A549 (cell line): ENCODE data around the gene ZCCHC9. TPM values are rescaled to one million over a fixed set of nuclear protein-coding genes. Genes with fewer than 3 reads are reported as not detected.

Experiments used
- ATAC-seq, 2 experiments: fragments of 200-7000 bp in 1 of 2; fragments of >200 bp in 1 of 2; cut with Nextera tagmentation in 1 of 2; cut with Tn5 transposase in 1 of 2; 3 replicates each; pipeline versions ENCODE4 v1.8.0 to v1.9.1; 2018 to 2020; ENCODE audit warnings: mild to moderate bottlenecking in 1 of 2, moderate library complexity in 1 of 2
- CTCF ChIA-PET: fragments of 300-600 bp; sonication (Branson Sonifier 250); formaldehyde crosslinking; extraction: SDS; loops from one replicate; lab custom pipeline; 2021; ENCODE audit warnings: antibody characterized with exemption, inconsistent platforms; lab: Yijun Ruan, JAX
- POLR2A ChIA-PET: fragments of 350-600 bp; formaldehyde crosslinking; extraction: SDS; loops from one replicate; lab custom pipeline; 2021; ENCODE audit warnings: antibody characterized with exemption, inconsistent platforms; lab: Yijun Ruan, JAX
- DNase-seq, 2 experiments: peaks; one replicate each; pipeline versions ENCODE4 v3.0.0 to v3.0.0-alpha.2; 2011 to 2016; ENCODE audit warnings: low read depth in 1 of 2, low spot score in 1 of 2
- FAIRE-seq: peaks from 2 replicates; lab custom pipeline; 2011; peaks lifted over from hg19 to GRCh38; lab: Jason Lieb, UNC
- H3K27ac ChIP-seq, 2 experiments: fragments of >200 bp; sonication (Bioruptor Twin); formaldehyde crosslinking; 3 replicates each; pipeline ENCODE4 v1.5.1; 2016 to 2017
- H3K4me1 ChIP-seq: fragments of >200 bp; sonication (Bioruptor Twin); formaldehyde crosslinking; 3 replicates; pipeline ENCODE4 v1.6.1; 2016
- H3K4me2 ChIP-seq: fragments of >200 bp; sonication (Bioruptor Twin); formaldehyde crosslinking; 3 replicates; pipeline ENCODE4 v1.6.1; 2016
- H3K4me3 ChIP-seq: fragments of >200 bp; sonication (Bioruptor Twin); formaldehyde crosslinking; 3 replicates; pipeline ENCODE4 v1.5.1; 2016
- H3K9me3 ChIP-seq: fragments of >200 bp; sonication (Bioruptor Twin); formaldehyde crosslinking; 3 replicates; pipeline ENCODE4 v1.6.1; 2016
- ATOH8 ChIP-seq: fragments of 250-450 bp; sonication (Bioruptor Pico); IDR thresholded peaks from 2 replicates; pipeline ENCODE4 v1.5.0; 2020; ENCODE audit warnings: low read depth, mild to moderate bottlenecking, moderate library complexity
- BCL3 ChIP-seq: fragments of >200 bp; sonication (Bioruptor Twin); formaldehyde crosslinking; IDR thresholded peaks from 3 replicates; pipeline ENCODE4 v1.6.1; 2016
- BHLHE40 ChIP-seq: IDR thresholded peaks from 2 replicates; pipeline ENCODE4 v1.6.1; 2012; ENCODE audit warnings: low read depth, low read length, inconsistent platforms
- CBX2 ChIP-seq: fragments of 200-600 bp; sonication (generic); IDR thresholded peaks from 2 replicates; pipeline ENCODE4 v1.6.1; 2016; ENCODE audit warnings: low read depth, mild to moderate bottlenecking, borderline replicate concordance
- CTCF ChIP-seq: fragments of >200 bp; sonication (Bioruptor Twin); formaldehyde crosslinking; IDR thresholded peaks from 3 replicates; pipeline ENCODE4 v1.5.1; 2016
- E2F6 ChIP-seq: IDR thresholded peaks from 2 replicates; pipeline ENCODE4 v1.6.1; 2012; ENCODE audit warnings: low read depth, borderline replicate concordance
- ELK1 ChIP-seq: fragments of 150-350 bp; IDR thresholded peaks from 2 replicates; pipeline ENCODE4 v1.6.1; 2014; ENCODE audit warnings: low read depth, mild to moderate bottlenecking, low read length
- EP300 ChIP-seq, 2 experiments: fragments of >200 bp; sonication (Bioruptor Twin); formaldehyde crosslinking; IDR thresholded peaks; 2 replicates in 1 of 2; 3 replicates in 1 of 2; pipeline ENCODE4 v1.6.1; 2016 to 2017
- FOXS1 ChIP-seq: fragments of 250-450 bp; sonication (Bioruptor Pico); IDR thresholded peaks from 2 replicates; pipeline ENCODE4 v1.5.0; 2020; ENCODE audit warnings: mild to moderate bottlenecking, moderate library complexity
- HDAC2 ChIP-seq: fragments of 200-600 bp; sonication (generic); IDR thresholded peaks from 2 replicates; pipeline ENCODE4 v1.6.1; 2016
- HES2 ChIP-seq: fragments of >200 bp; sonication (Bioruptor Twin); formaldehyde crosslinking; IDR thresholded peaks from 2 replicates; pipeline ENCODE4 v1.6.1; 2016
- HOXB5 ChIP-seq: fragments of 250-450 bp; sonication (Bioruptor Pico); IDR thresholded peaks from 2 replicates; pipeline ENCODE4 v1.5.0; 2020; ENCODE audit warnings: mild to moderate bottlenecking, moderate library complexity
- JUN ChIP-seq, 2 experiments: fragments of >200 bp; sonication (Bioruptor Twin); formaldehyde crosslinking; IDR thresholded peaks; 2 replicates in 1 of 2; 3 replicates in 1 of 2; pipeline ENCODE4 v1.6.1; 2016 to 2017
- JUNB ChIP-seq: fragments of >200 bp; sonication (Bioruptor Twin); formaldehyde crosslinking; IDR thresholded peaks from 2 replicates; pipeline ENCODE4 v1.6.1; 2016
- KDM5A ChIP-seq: fragments of 200-600 bp; sonication (generic); IDR thresholded peaks from 2 replicates; pipeline ENCODE4 v1.6.1; 2016; ENCODE audit warnings: antibody characterized with exemption, mild to moderate bottlenecking
- MAX ChIP-seq: IDR thresholded peaks from 2 replicates; pipeline ENCODE4 v1.6.1; 2012
- MAZ ChIP-seq: fragments of 150-350 bp; IDR thresholded peaks from 2 replicates; pipeline ENCODE4 v1.6.1; 2014; ENCODE audit warnings: antibody characterized with exemption, low read depth, low read length, borderline replicate concordance
- MYC ChIP-seq: IDR thresholded peaks from 2 replicates; pipeline ENCODE4 v1.6.1; 2012; ENCODE audit warnings: mild to moderate bottlenecking, inconsistent platforms, low read length, improper control_type of control experiment, borderline replicate concordance
- POLR2A ChIP-seq: IDR thresholded peaks from 2 replicates; pipeline ENCODE4 v1.6.1; 2012; ENCODE audit warnings: mild to moderate bottlenecking, low read length
- POLR2AphosphoS2 ChIP-seq: conservative IDR thresholded peaks from 2 replicates; pipeline ENCODE4 v1.6.1; 2012; ENCODE audit warnings: low read length, improper control_type of control experiment, inconsistent platforms
- RAD21 ChIP-seq, 2 experiments: fragments of >200 bp in 1 of 2; sonication (Bioruptor Twin) in 1 of 2; formaldehyde crosslinking in 1 of 2; IDR thresholded peaks in 1 of 2; conservative IDR thresholded peaks in 1 of 2; 2 replicates in 1 of 2; 3 replicates in 1 of 2; pipeline ENCODE4 v1.6.1; 2012 to 2018; ENCODE audit warnings: inconsistent platforms in 1 of 2
- RCOR1 ChIP-seq: fragments of 150-350 bp; IDR thresholded peaks from 2 replicates; pipeline ENCODE4 v1.6.1; 2014; ENCODE audit warnings: antibody characterized with exemption, low read length, low read depth
- SMC3 ChIP-seq: fragments of >200 bp; sonication (Bioruptor Twin); formaldehyde crosslinking; IDR thresholded peaks from 3 replicates; pipeline ENCODE4 v1.6.1; 2018; ENCODE audit warnings: inconsistent platforms
- SREBF2 ChIP-seq: fragments of 450-650 bp; IDR thresholded peaks from 2 replicates; pipeline ENCODE4 v1.6.1; 2014; ENCODE audit warnings: mild to moderate bottlenecking, moderate library complexity
- TFCP2L1 ChIP-seq: fragments of 250-450 bp; sonication (Bioruptor Pico); IDR thresholded peaks from 2 replicates; pipeline ENCODE4 v1.5.0; 2021; ENCODE audit warnings: mild to moderate bottlenecking
- TP53 ChIP-seq: fragments of 250-450 bp; sonication (Bioruptor Pico); IDR thresholded peaks from 2 replicates; pipeline ENCODE4 v1.5.0; 2021; ENCODE audit warnings: mild to moderate bottlenecking, moderate library complexity
- ZNF302 ChIP-seq: fragments of 250-450 bp; sonication (Bioruptor Pico); IDR thresholded peaks from 2 replicates; pipeline ENCODE4 v1.9.0; 2021; ENCODE audit warnings: inconsistent platforms, mild to moderate bottlenecking, moderate library complexity
- WGBS: methylation state at CpG from one replicate; pipeline ENCODE4 v1.1.6; 2017; ENCODE audit errors: missing lambda C conversion rate; 5-methylcytosine and 5-hydroxymethylcytosine counted together
- polyA plus RNA-seq, 4 experiments: library from polyadenylated mRNA; depleted of rRNA in 3 of 4; stranded (reverse); fragments of >200 nt; fragmentation: RNase III in 1 of 4; extraction: RNeasy Plus Mini Kit Qiagen cat#74134 plus additional on column Dnase treatment in 1 of 4; gene quantifications; 2 replicates in 3 of 4; 3 replicates in 1 of 4; pipeline ENCODE4 v1.2.3, GENCODE V29; 2011 to 2017

Gene ZCCHC9
- polyA plus RNA-seq, 2 of the 4 experiments (the other 2 are of a cell fraction): 24.2 to 44.4 TPM

- no peak overlapping the region for H3K4me2 ChIP-seq
- ChIA-PET POLR2A (no interaction called here), CTCF (interaction anchor here (1.0 to 2.7 kb wide), 2 partner anchors 14 to 80 kb away, joined by 4 to 15 read pairs; no protein-coding TSS in a partner anchor)
- H3K4me3 ChIP-seq: no peak overlapping the region
- TF ChIP-seq ATOH8 (CRISPR knock-in tag) (no peak), HES2 (no peak), JUNB (no peak), ZNF302 (CRISPR knock-in tag) (no peak), JUN (IDR thresholded peaks at IDR 0.05) (no peak), CTCF (no peak), FOXS1 (no peak), SMC3 (no peak), MAZ (no peak), POLR2AphosphoS2 (no peak), MYC (no peak), KDM5A (no peak)
- DNase-seq (no peak), ATAC-seq (no peak), FAIRE-seq (no peak)
- H3K9me3 ChIP-seq: no peaks in the 10 kb centered on the region
- H3K4me1 ChIP-seq: no peaks in the 10 kb centered on the region
- no peak overlapping the region for H3K27ac ChIP-seq
Measured at GRCh38 chr5:81313278-81313677, 11.9 kb downstream of the ZCCHC9 start.

- H3K4me3 ChIP-seq: no peak overlapping the region
- H3K27ac ChIP-seq: no peak overlapping the region
- ATAC-seq (no peak), FAIRE-seq (no peak), DNase-seq (no peak)
- ChIA-PET POLR2A (no interaction called here), CTCF (interaction anchor here (1.0 to 2.7 kb wide), 2 partner anchors 14 to 80 kb away, joined by 4 to 15 read pairs; no protein-coding TSS in a partner anchor)
- H3K4me2 ChIP-seq: no peak overlapping the region
- H3K4me1 ChIP-seq: no peaks in the 10 kb centered on the region
- 93% methylated on average over 3 of the region's 3 CpGs for WGBS
- no peaks in the 10 kb centered on the region for H3K9me3 ChIP-seq
- TF ChIP-seq RAD21 (conservative IDR thresholded peaks at IDR 0.05 in 1 of 2, IDR thresholded peaks at IDR 0.05 in 1 of 2) (no peak), TFCP2L1 (CRISPR knock-in tag) (no peak), MAZ (no peak), E2F6 (no peak), HOXB5 (CRISPR knock-in tag) (no peak), HES2 (no peak), SMC3 (no peak), EP300 (IDR thresholded peaks at IDR 0.05) (no peak), TP53 (CRISPR knock-in tag) (no peak), ELK1 (no peak), HDAC2 (no peak), JUNB (no peak), MAX (no peak), CBX2 (no peak), POLR2A (no peak), SREBF2 (no peak), BHLHE40 (no peak), BCL3 (no peak), RCOR1 (no peak)
- TF ChIP-seq, all 56 proteins: peak for 0
Measured at GRCh38 chr5:81313686-81314085, 12.3 kb downstream of the ZCCHC9 start.
